HG03045 (cell line): ENCODE data around the gene PRKACB.
"Not testable (repeated sequence)": the region's sequence is repeated elsewhere in the genome, so short reads cannot be mapped to it uniquely, and the experiment has no call there.

Experiments
- ATAC-seq: cut with Tn5 transposase; IDR thresholded peaks from one replicate; pipeline ENCODE4 v1.9.1; 2021; ENCODE audit warnings: mild to moderate bottlenecking, moderate library complexity; ENCODE audit not compliant: unreplicated experiment

Gene PRKACB

DNA sequence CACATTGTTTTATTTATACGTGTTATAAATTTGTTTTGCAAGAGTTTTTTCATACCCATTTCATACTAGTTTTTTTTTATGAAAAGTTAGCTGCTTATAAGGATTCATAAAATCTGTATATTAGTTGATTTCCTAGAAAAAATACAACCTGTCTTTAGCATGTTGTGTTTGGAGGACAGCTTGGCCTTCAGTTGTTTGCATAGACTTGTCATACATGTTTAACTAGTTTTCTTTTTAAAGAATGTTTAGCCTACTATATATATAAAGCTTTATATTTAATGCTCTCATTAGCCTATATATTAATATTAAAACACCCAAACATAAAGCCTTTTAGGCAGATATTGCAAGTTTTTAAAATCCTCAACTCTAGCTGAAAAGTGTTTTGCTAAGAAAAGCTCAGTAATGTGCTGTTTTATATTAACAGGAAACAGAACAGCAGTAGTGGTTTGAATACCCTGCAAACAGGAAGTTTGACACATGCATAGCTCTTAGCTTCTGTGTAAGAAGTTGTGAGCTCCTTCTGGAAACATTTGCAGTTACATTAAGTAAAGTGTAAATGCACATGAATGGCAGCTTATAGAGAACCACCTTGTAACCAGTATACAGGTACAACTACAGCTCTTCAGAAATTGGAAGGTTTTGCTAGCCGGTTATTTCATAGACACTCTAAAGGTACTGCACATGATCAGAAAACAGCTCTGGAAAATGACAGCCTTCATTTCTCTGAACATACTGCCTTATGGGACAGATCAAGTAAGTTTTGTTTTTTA, at the start of gene PRKACB:
PRKACB (plus strand) TSS at position 476 of the 770 bp plus-strand sequence; CDS start at position 567, 91 bp downstream.
- ATAC-seq: peak; percentile 79

DNA sequence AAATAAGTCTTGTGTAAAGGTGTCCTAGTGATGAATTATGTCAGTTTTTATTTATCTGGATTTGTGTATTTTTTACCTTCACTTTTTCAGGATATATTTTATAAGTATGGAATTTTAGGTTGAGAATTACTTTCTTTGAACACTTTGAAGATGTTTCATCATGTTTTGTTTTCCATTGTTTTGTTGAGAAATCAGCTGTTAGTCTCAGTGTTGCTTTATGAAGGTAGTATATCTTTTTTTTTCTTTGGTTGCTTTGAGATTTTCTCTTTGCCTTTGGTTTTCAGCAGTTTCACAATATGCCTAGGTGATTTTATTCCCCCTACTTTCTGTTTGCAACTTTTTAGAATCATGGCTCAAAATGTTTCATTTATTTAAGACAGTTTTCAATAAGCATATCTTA, 48.8 kb upstream of the PRKACB start:
- ATAC-seq: no peak

DNA sequence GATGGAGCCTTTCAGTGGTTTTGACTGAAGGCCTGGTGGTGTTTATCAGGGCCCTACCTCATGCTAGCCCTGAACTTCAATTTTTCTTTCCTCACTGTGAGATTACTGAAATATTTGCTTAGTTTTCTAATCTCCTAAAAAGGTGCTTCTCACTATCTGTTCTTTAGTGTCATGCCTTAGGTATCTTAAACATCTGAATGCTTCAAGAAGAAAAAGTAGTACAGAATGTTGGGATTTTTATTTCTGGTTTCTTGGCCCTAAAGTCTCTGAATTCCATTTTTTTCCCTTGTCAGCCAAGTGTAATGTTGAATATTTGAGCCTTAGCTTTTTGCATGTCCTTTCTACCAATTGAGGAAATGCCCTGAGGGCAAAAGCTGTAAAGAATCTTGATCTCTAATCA, 47.9 kb upstream of the PRKACB start:
- no peak for ATAC-seq

DNA sequence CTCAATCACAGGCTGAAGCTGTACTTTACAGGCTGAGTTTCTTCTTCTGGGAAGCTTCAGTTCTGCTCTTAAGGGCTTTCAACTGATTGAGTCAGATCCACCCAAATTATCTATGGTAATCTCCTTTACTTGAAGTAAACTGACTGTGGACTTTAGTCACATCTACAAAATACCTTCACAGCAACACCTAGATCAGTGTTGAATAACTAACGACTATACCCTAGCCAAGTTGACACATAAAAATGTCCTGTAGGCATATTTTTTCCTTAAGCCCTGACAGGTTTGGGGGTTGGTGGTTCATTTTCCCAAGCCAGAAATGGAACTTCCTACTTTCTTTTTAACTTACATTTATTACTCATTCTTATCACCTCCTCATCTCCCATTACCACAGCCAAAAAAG, 42.9 kb upstream of the PRKACB start:
- no peak for ATAC-seq

DNA sequence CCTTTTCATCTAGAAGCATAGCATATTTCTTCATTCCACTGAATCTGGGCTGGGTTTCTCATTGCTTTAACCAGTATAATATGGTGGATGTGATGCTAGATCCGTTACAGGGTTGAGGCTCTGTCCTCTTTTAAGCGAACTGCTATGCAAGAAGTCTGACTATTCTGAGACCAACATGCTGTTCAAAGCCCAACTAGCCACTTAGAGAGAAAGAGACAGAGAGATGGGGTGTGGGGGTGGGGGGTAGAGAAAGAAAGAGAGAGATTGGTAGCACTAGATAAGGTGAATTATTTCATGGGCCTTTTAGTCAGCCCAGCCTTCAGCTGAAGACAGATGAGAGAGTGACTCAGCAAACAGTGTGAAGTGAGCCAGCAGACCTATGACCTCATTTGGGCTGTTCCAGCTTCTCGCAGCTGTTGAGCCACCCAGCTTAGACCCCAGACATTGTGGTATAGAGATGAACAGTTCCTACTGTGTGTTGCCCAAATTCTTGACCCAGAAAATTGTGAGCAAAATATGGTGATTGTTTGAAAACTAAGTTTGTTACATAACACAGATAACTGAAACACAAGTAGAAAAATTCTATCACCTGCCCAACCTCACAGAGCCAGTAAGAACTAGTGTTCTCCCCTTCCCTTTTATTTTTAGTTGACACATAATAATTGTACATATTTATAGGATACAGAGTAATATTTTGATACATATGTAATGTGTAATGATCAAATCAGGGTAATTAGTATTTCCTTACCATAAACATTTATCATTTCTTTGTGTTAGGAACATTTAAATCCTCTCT, 40.7 kb upstream of the PRKACB start:
- ATAC-seq: peak; percentile 86

GRCh38 chr1:84107538-84107937, 36.5 kb upstream of the PRKACB start:
- not testable (repeated sequence) for ATAC-seq

DNA sequence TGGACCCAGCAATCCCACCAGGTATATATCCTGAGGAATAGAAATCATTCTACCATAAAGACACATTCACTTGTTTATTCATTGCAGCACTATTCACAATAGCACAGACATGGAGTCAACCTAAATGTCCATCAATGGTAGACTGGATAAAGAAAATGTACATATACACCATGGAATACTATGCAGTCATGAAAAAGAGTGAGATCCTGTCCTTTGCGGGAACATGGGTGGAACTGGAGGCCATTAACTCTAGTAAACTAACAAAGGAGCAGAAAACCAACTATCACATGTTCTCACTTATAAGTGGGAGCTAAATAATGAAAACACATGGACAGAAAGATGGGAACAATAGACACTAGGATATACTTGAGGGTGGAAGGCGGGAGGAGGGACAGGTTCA, 36.1 kb upstream of the PRKACB start:
- no peak for ATAC-seq

- no peak for ATAC-seq
Observed at GRCh38 chr1:84108900-84109578, 35.0 kb upstream of the PRKACB start.

DNA sequence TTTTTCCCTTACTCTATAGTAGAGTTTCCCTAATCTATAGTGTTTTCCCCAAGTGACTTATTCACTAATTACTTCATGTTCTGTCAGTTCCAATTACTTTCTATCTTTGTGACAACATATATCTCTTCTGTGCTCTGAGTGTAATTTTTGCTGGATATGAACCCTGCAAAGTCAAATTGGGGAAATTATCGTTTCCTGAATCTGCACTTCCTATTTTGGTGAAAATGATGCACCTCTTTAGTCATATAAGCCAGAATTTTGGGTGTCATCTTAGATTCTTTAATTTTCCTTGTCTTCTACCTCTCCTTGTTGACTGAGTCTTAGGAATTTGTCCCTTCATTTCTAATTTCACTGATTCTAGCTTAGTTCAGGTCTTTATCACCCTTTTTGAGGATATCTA, 33.4 kb upstream of the PRKACB start:
- no peak for ATAC-seq

GRCh38 chr1:84116558-84116957, 27.5 kb upstream of the PRKACB start:
- ATAC-seq: no peak

DNA sequence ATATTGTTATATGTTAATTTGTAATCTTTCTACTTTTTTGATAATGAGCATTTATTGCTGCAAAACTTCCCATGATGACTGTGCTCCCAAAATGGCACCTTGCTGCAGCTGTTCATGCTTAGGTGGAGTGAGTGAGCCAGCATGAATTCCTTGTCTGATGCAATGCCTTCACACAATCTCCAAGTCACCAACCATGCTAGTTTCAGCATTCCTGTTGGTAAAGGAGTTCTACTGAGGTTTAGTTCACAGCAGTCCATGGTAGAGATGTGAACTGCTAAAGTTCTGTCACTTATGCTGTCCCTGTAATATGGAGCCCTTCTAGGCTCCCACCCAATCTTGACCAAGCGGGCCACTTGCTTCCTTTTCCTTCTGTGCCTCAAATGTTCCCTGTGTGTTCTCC, 26.2 kb upstream of the PRKACB start:
- ATAC-seq: no peak

DNA sequence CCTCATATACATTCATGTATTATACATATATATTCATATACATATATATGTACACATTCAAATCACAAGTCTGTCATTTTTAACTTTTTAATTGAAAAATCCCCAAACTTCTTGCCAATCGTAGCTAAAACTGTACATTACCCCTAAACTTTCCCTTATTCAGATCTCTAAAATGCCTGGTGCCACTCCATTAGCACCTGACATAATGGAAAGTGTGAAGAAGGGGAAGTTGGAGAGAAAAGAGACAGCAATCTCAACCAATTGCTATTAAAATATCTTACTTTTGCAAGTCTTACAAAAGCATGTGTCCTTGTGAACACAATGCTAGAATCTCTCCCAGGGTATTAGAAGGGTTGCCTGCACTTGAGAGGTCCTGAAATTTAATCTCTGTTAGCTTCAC, 22.7 kb upstream of the PRKACB start:
- no peak for ATAC-seq

DNA sequence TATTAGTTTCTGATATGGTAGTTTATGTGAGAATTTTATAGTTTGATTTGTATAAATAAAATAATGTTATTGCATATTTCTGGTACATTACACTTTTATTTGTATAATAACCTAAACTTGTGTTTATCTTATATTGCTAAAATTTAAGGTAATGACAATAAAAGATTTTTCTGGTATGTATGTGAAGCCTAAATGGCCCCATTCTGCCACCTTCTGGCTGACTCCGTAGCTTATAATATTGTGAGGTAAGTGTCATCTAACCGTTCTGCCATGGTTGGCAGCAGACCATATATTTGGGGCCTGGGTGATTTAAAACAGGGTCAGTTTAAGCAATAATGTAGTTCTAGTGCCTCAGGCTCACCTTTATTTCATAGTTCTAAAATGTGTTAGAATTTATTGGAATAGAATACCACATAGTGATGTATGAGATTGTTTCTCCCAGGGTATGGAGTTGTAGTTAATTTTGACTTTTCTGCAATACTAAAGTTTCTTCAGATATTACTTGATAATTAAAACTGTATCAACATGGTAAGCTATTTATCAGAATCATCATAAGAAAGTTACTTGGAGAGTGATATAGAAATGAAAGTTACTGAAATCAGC, 21.2 kb upstream of the PRKACB start:
- no peak for ATAC-seq

- ATAC-seq: no peak
Observed at GRCh38 chr1:84133479-84133878, 10.6 kb upstream of the PRKACB start.

- no peak for ATAC-seq
Observed at GRCh38 chr1:84135341-84135740, 8.7 kb upstream of the PRKACB start.

GRCh38 chr1:84141182-84142003, 2.7 kb upstream of the PRKACB start:
- ATAC-seq: no peak

- ATAC-seq: no peak
Observed at GRCh38 chr1:84145068-84145467, 997 bp downstream of the PRKACB start.

- no peak for ATAC-seq
Observed at GRCh38 chr1:84146411-84147032, 2.5 kb downstream of the PRKACB start.

- ATAC-seq: no peak
Observed at GRCh38 chr1:84148758-84149157, 4.7 kb downstream of the PRKACB start.

DNA sequence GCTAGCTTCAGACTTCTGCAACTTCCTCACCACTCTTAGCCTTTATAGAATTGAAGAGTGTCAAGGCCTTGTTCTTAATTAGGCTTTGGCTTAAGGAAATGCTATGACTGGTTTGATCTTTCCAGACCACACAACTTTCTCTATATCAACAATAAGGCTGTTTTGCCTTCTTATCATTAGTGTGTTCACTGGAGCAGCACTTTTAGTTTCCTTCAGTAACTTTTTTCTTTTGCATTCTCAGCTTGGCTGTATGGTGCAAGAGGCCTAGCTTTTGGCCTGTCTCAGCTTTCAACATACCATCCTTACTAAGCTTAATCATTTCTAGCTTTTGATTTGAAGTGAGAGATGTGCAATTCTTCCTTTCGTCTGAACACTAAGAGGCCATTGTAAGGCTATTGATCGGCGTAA, 8.6 kb downstream of the PRKACB start:
- ATAC-seq: peak; percentile 69
